Right atrium auricular region (tissue), 2 donors: ENCODE data around the gene VIPR2. TPM values are rescaled to one million over a fixed set of nuclear protein-coding genes. Genes with fewer than 3 reads are reported as not detected.

Experiments used
- DNase-seq: peaks from one replicate; pipeline ENCODE4 v3.0.0-alpha.2; 2019; ENCODE audit warnings: low spot score
- H3K27ac ChIP-seq, 2 donors: fragments of 200-600 bp; sonication (generic); 1 replicate in 1 of 2; 2 replicates in 1 of 2; pipeline ENCODE4 v1.5.1; 2016 to 2019
- H3K27me3 ChIP-seq, 2 donors: fragments of 200-600 bp; sonication (generic); one replicate each; pipeline versions ENCODE4 v1.5.1 to v1.6.0; 2017 to 2019
- H3K36me3 ChIP-seq: fragments of 200-600 bp; sonication (generic); one replicate; pipeline ENCODE4 v1.5.1; 2016
- H3K4me1 ChIP-seq, 2 donors: fragments of 200-600 bp; sonication (generic); one replicate each; pipeline versions ENCODE4 v1.5.1 to v1.6.0; 2017 to 2019
- H3K4me3 ChIP-seq, 2 donors: fragments of 200-600 bp; sonication (generic); 1 replicate in 1 of 2; 2 replicates in 1 of 2; pipeline ENCODE4 v1.5.1; 2017 to 2019; ENCODE audit warnings: mild to moderate bottlenecking in 1 of 2, moderate library complexity in 1 of 2
- H3K9me3 ChIP-seq, 2 donors: fragments of 200-600 bp; sonication (generic); one replicate each; pipeline ENCODE4 v1.5.1; 2019
- CTCF ChIP-seq, 2 donors: fragments of 200-600 bp; sonication (generic); IDR thresholded peaks; one replicate each; pipeline ENCODE4 v1.5.1; 2019; ENCODE audit warnings: antibody characterized with exemption in 2 of 2
- total RNA-seq, 2 donors: library from RNA; depleted of rRNA; stranded (reverse); fragments of >200 nt; gene quantifications; one replicate each; pipeline ENCODE4 v1.1.0, GENCODE V29; 2016

Gene VIPR2
- total RNA-seq, 2 donors from 2014 or later: 3.8 to 13.4 TPM

DNA sequence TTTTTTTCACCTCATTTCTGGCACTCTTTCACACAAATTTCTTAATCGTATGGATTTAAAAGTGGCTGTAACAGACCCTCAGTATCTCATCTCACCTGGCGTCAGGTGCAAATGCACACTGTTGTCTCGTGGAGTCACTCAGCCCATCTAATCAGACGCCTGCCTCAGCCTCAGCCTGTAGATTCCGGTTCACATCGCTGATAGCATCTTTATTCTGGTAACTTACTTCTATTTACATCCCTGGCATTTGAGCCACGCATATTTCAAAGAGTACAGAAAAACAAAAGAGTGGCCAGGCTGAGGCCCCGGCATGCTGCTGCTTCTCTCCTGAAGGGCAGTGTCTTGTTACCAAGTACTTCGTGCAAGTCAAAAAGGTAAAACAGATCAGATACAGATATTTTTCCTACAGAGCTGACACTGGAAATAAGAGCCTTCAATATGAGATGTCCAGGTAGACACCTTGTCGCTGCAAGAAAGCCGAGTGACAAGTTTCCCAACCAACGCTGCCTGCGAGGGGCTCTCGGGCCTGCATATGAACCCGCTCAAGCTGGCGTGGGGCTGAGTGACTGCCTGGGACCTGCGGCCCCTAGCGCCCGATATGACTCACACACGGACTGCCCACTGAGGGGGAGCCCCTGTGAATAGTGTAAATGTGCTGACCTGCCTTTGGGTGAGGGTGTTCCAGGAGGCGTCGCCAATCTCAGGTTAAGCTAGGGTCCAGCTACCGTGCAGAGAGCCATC, 4.3 kb downstream of the VIPR2 start:
- TF ChIP-seq CTCF (IDR thresholded peaks at IDR 0.05): no peak
- H3K27me3 ChIP-seq: no peaks in the 10 kb centered on the region
- peaks cover 6% of the 10 kb centered on the region for H3K36me3 ChIP-seq
- no peak overlapping the region for H3K27ac ChIP-seq
- peaks cover 0 to 29% of the 10 kb centered on the region in 2 donors for H3K4me1 ChIP-seq
- no peak overlapping the region for H3K4me3 ChIP-seq
- peak; percentile 43 for DNase-seq
- H3K9me3 ChIP-seq: no peaks in the 10 kb centered on the region

DNA sequence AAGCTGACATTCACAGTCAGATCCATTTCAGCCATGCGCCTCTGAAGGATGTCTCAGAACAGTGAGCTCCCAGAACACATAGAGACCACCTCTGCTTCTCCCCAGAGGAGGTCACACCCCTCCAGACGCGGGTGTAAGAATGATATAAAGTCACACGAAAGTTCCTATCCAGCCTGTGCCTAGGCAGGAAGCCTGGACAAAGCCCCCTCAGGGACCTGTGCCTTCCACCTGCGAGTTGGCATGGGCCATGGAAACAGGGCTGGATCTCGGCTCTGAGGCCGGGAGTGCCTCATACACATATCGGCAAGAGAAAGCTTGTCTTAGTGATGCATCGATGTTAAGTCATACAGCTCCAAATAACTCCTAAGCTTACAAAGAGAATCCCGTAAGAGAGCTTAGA, 5.0 kb downstream of the VIPR2 start:
- H3K9me3 ChIP-seq: no peaks in the 10 kb centered on the region
- DNase-seq: no peak
- no peak for TF ChIP-seq CTCF (IDR thresholded peaks at IDR 0.05)

GRCh38 chr7:159139202-159139601, 5.5 kb downstream of the VIPR2 start:
- peaks cover 0 to 25% of the 10 kb centered on the region in 2 donors for H3K4me1 ChIP-seq
- H3K36me3 ChIP-seq: peaks cover 6% of the 10 kb centered on the region
- no peak for DNase-seq
- no peak overlapping the region for H3K27ac ChIP-seq
- H3K9me3 ChIP-seq: no peaks in the 10 kb centered on the region
- no peaks in the 10 kb centered on the region for H3K27me3 ChIP-seq
- H3K4me3 ChIP-seq: no peak overlapping the region
- TF ChIP-seq CTCF (IDR thresholded peaks at IDR 0.05): no peak

More for the DNA sequence above, 5.0 kb downstream of the VIPR2 start:
- Histone ChIP-seq H3K27ac (no peak overlapping the region), H3K4me3 (no peak overlapping the region), H3K36me3 (peaks cover 6% of the 10 kb centered on the region), H3K4me1 (peaks cover 0 to 25% of the 10 kb centered on the region in 2 donors), H3K27me3 (no peaks in the 10 kb centered on the region)

DNA sequence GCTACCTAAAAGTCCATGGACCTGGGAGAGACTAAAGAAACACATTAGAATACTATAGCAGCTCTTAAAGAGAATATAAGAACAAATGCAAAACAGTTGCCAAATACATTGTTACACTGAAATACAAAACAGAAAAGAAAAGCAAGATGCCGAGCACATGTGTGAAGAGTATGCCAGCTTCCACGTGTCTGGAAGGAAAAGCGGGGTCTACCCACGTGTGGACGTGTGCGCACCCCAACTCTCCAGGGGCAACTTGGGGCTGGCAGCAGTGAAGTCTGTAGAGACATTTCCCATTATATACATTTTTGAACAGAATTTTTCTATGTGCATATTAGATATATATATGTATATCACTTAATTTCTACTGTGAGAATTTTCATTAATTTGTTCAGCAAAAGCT, 6.2 kb downstream of the VIPR2 start:
- H3K27me3 ChIP-seq: no peaks in the 10 kb centered on the region
- no peak for TF ChIP-seq CTCF (IDR thresholded peaks at IDR 0.05)
- H3K27ac ChIP-seq: no peak overlapping the region
- H3K36me3 ChIP-seq: peaks cover 6% of the 10 kb centered on the region
- peaks cover 0 to 19% of the 10 kb centered on the region in 2 donors for H3K4me1 ChIP-seq
- H3K9me3 ChIP-seq: no peaks in the 10 kb centered on the region
- no peak for DNase-seq
- H3K4me3 ChIP-seq: no peak overlapping the region

DNA sequence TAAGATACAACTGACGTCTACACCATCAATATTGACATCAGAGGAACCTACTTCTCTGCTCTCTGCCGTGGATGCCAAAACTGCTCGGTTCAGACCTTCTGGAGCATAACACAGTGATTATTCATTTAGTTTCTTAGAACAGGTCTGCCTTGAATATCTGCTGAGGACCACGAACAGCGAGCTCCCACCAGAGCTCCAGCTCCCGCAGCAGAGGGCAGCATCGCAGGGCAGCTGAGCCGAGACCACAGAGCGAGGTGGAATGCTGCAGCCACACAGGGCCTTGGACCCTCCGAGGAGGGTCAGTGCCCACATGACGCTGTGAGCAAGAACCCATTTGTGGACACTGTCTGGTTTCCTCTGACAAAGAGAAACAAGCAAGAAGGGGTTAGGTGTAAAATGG, 6.8 kb downstream of the VIPR2 start:
- no peaks in the 10 kb centered on the region for H3K9me3 ChIP-seq
- no peak for DNase-seq
- no peak overlapping the region for H3K4me3 ChIP-seq
- H3K27ac ChIP-seq: no peak overlapping the region
- TF ChIP-seq CTCF (IDR thresholded peaks at IDR 0.05): no peak
- H3K36me3 ChIP-seq: peaks cover 6% of the 10 kb centered on the region
- peaks cover 0 to 13% of the 10 kb centered on the region in 2 donors for H3K4me1 ChIP-seq
- no peaks in the 10 kb centered on the region for H3K27me3 ChIP-seq

DNA sequence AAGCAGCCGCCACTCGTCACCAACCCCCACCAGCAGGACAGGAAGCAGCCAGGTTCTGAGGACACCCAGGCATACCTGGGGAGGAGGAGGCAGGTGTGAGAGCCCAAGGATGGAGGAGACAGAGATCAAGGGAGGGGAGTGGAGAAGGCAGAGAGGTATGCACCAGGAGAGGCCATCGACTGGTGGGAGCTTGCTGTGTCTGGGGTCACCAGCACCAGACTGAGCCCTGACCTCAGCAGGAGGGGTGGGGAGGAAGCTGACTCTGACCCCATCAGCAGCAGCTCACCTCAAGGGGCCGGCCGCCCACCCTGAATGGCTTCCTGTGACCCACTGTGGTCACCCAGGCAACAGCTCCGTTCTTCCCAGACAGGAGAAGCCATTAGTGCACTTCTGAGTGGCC, 7.8 kb downstream of the VIPR2 start:
- H3K4me3 ChIP-seq: no peak overlapping the region
- TF ChIP-seq CTCF (IDR thresholded peaks at IDR 0.05): no peak
- H3K36me3 ChIP-seq: peaks cover 6% of the 10 kb centered on the region
- no peaks in the 10 kb centered on the region for H3K9me3 ChIP-seq
- H3K4me1 ChIP-seq: peaks cover 0 to 3% of the 10 kb centered on the region in 2 donors
- no peaks in the 10 kb centered on the region for H3K27me3 ChIP-seq
- H3K27ac ChIP-seq: no peak overlapping the region
- peak; percentile 38 for DNase-seq
